Measurements from ENCODE around the gene OXSR1. TPM values are rescaled to one million over a fixed set of nuclear protein-coding genes. Genes with fewer than 3 reads are reported as not detected.

Gene OXSR1
- total and polyA plus RNA-seq, 10 of the 15 experiments (the other 5 are each of a cell fraction or from before 2014, with no cell fraction given), result 12.4 to 54.6 (median 35.7) TPM

DNA sequence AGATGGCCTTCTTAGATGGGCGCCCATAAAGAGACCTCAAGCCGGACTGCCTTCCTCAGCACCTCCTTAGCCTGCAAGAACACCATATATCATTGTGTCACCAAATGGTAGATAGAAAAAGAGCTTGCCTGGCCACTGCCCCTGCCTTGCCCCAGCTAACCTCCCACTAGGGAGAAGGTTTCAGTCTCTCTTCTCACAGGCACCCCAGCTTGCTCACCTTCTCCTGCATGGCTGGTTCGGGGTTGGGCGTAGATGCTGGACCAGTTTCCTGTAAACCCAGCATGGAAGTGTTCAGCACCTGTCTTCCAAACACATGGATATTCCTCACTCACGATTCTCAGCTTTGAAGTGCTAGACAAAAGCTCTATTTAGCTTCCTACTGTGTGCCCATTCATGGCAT lies 113.5 kb downstream of the OXSR1 start (continued):
- TF ChIP-seq, protein P1, sequence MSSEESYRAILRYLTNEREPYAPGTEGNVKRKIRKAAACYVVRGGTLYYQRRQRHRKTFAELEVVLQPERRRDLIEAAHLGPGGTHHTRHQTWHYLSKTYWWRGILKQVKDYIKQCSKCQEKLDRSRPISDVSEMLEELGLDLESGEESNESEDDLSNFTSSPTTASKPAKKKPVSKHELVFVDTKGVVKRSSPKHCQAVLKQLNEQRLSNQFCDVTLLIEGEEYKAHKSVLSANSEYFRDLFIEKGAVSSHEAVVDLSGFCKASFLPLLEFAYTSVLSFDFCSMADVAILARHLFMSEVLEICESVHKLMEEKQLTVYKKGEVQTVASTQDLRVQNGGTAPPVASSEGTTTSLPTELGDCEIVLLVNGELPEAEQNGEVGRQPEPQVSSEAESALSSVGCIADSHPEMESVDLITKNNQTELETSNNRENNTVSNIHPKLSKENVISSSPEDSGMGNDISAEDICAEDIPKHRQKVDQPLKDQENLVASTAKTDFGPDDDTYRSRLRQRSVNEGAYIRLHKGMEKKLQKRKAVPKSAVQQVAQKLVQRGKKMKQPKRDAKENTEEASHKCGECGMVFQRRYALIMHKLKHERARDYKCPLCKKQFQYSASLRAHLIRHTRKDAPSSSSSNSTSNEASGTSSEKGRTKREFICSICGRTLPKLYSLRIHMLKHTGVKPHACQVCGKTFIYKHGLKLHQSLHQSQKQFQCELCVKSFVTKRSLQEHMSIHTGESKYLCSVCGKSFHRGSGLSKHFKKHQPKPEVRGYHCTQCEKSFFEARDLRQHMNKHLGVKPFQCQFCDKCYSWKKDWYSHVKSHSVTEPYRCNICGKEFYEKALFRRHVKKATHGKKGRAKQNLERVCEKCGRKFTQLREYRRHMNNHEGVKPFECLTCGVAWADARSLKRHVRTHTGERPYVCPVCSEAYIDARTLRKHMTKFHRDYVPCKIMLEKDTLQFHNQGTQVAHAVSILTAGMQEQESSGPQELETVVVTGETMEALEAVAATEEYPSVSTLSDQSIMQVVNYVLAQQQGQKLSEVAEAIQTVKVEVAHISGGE (CRISPR knock-in tag; IDR thresholded peaks at IDR 0.05), result no peak
- TF ChIP-seq KLF5 (IDR thresholded peaks at IDR 0.05; ENCODE audit: partially characterized antibody) (no peak), CBX5 (IDR thresholded peaks at IDR 0.05; ENCODE audit: low read depth) (no peak), BCL11A (IDR thresholded peaks at IDR 0.05; ENCODE audit: low read depth, low read length) (no peak), NFYB (IDR thresholded peaks at IDR 0.05; ENCODE audit: insufficient read depth, low read depth, low read length) (no peak), SMARCA5 (IDR thresholded peaks at IDR 0.05) (no peak), RAD51 (IDR thresholded peaks at IDR 0.05) (no peak), POLR2A (IDR thresholded peaks at IDR 0.05; ENCODE audit: low read depth, low read length) (no peak), NFYA (IDR thresholded peaks at IDR 0.05; ENCODE audit: borderline replicate concordance, low read depth, low read length) (no peak), NR2C2 (IDR thresholded peaks at IDR 0.05; ENCODE audit: borderline replicate concordance, control insufficient read depth, insufficient read length, low read depth) (no peak), EGR1 (IDR thresholded peaks at IDR 0.05; ENCODE audit: borderline replicate concordance in 1 of 2, low read depth in 2 of 2, low read length in 2 of 2) (no peak), ZNF207 (IDR thresholded peaks at IDR 0.05; ENCODE audit: borderline replicate concordance) (no peak), TBL1XR1 (IDR thresholded peaks at IDR 0.05; ENCODE audit: low read depth, low read length) (no peak), YBX1 (IDR thresholded peaks at IDR 0.05) (no peak)
- TF ChIP-seq, protein P2, sequence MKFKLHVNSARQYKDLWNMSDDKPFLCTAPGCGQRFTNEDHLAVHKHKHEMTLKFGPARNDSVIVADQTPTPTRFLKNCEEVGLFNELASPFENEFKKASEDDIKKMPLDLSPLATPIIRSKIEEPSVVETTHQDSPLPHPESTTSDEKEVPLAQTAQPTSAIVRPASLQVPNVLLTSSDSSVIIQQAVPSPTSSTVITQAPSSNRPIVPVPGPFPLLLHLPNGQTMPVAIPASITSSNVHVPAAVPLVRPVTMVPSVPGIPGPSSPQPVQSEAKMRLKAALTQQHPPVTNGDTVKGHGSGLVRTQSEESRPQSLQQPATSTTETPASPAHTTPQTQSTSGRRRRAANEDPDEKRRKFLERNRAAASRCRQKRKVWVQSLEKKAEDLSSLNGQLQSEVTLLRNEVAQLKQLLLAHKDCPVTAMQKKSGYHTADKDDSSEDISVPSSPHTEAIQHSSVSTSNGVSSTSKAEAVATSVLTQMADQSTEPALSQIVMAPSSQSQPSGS (IDR thresholded peaks at IDR 0.05; ENCODE audit: low read length), result no peak
- TF ChIP-seq, protein P3, sequence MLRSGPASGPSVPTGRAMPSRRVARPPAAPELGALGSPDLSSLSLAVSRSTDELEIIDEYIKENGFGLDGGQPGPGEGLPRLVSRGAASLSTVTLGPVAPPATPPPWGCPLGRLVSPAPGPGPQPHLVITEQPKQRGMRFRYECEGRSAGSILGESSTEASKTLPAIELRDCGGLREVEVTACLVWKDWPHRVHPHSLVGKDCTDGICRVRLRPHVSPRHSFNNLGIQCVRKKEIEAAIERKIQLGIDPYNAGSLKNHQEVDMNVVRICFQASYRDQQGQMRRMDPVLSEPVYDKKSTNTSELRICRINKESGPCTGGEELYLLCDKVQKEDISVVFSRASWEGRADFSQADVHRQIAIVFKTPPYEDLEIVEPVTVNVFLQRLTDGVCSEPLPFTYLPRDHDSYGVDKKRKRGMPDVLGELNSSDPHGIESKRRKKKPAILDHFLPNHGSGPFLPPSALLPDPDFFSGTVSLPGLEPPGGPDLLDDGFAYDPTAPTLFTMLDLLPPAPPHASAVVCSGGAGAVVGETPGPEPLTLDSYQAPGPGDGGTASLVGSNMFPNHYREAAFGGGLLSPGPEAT (IDR thresholded peaks at IDR 0.05; ENCODE audit: low read depth), result no peak

All from GM12878 (cell line).